ENCODE measurements around the gene CENPP.

DNA sequence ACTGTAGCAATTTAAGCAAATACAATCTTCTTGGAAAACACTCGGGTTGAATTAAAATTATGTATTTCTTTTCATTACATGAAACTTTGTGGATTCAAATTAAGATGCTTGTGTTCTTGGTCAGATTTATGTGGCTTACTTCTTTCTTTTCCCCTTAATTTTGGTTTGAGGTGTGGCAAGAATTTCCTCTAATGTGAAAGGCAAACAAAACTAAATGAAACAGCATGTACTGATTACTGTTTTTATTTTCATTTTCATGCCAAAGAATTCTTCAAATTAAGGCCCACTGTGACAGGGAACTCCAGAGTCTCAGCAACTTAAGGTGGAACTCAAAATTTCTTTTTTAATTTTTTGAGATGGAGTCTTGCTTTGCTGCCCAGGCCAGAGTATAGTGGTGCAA lies 98.6 kb downstream of the CENPP start, which contains the start of gene OMD:
- TF ChIP-seq POLR2A (IDR thresholded peaks at IDR 0.05; ENCODE audit: low read depth, low read length) (no peak), TAF1 (IDR thresholded peaks at IDR 0.05; ENCODE audit: low read depth, low read length) (no peak), POLR2AphosphoS5 (IDR thresholded peaks at IDR 0.05; ENCODE audit: low read depth, low read length) (no peak), SPI1 (IDR thresholded peaks at IDR 0.05; ENCODE audit: low read depth, low read length) (no peak), POU2F2 (IDR thresholded peaks at IDR 0.05; ENCODE audit: low read depth, low read length) (no peak)
